ENCODE measurements around the gene TANC1.

Gene TANC1

GRCh38 chr2:159206736-159207380 lies 238.4 kb downstream of the TANC1 start:
- no peak for DNase-seq

DNA sequence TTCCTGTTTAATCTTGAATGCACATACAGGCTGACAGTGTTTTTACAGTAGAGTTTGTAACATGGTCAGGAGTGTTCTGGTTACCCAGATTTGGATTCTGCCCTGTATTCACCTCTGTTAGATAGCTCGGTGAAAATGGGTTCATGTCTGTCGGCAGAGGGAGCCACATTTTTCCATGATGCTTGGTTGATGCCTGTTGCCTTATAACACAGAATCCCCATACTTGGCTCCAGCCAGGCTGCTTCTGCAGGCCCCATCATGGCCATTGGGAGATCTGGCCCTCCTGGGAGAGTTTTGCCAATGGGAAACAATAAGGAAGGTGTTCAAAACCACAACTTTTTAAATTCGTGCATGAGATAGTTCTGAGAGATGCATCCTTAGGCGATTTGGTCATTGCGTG lies 240.0 kb downstream of the TANC1 start:
- no peak for DNase-seq

DNA sequence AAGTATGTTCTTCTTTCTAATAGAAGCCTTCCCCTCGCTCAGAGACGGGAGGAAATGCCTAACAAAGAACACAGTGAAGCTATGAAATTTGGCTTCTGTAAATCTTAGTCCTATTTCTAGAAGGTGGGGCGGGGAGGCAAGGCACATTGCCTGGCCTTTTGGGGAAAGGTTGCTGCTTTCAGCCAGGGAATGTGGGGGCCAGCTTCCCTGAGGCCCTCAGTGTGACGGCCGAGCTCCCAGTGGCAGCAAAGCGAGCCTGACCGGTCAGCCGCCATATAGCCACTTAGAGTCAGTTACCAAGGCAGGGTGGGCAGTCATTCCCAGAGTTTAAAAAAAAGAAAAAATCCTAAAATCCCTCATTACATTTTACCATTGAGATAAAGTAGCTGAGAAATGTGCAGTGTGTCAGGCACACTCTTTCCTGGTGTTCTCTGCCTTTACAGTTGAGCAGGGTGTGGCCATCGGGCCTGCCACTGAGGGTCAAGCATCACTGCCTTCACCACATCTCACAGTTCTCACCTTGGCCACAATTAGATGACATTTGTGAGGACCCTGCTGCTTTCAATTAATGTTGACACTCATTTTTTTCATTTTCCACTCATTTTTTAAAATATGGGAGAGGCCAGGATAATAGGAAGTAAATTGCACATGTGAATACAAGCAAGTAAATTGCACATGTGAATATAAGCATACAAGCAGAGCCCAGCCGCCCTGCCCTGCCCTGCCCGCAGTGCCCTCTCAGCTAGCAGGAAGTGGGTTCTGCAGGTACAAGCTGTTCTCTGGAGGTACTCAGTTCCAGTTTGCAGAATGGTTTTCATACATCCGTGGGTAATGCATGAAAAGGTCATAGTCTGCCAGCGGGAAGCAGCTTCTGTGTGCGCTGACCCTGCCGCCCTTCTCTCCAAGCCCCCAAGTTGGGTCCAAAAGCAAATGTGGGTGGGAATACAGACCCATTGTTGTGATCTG lies 241.2 kb downstream of the TANC1 start:
- DNase-seq = no peak

- no peak for DNase-seq
These were observed 243.3 kb downstream of the TANC1 start for GRCh38 chr2:159211447-159212396.

GRCh38 chr2:159213296-159213695 lies 244.9 kb downstream of the TANC1 start:
- DNase-seq = no peak

GRCh38 chr2:159214325-159214865 lies 246.0 kb downstream of the TANC1 start:
- no peak for DNase-seq

GRCh38 chr2:159215116-159215515 lies 246.7 kb downstream of the TANC1 start:
- DNase-seq = no peak

GRCh38 chr2:159217676-159218075 lies 249.2 kb downstream of the TANC1 start:
- no peak for DNase-seq

GRCh38 chr2:159218389-159218788 lies 249.9 kb downstream of the TANC1 start:
- no peak for DNase-seq

GRCh38 chr2:159219394-159219998 lies 251.1 kb downstream of the TANC1 start:
- DNase-seq = no peak

GRCh38 chr2:159224061-159224813 lies 255.8 kb downstream of the TANC1 start:
- no peak for DNase-seq

DNA sequence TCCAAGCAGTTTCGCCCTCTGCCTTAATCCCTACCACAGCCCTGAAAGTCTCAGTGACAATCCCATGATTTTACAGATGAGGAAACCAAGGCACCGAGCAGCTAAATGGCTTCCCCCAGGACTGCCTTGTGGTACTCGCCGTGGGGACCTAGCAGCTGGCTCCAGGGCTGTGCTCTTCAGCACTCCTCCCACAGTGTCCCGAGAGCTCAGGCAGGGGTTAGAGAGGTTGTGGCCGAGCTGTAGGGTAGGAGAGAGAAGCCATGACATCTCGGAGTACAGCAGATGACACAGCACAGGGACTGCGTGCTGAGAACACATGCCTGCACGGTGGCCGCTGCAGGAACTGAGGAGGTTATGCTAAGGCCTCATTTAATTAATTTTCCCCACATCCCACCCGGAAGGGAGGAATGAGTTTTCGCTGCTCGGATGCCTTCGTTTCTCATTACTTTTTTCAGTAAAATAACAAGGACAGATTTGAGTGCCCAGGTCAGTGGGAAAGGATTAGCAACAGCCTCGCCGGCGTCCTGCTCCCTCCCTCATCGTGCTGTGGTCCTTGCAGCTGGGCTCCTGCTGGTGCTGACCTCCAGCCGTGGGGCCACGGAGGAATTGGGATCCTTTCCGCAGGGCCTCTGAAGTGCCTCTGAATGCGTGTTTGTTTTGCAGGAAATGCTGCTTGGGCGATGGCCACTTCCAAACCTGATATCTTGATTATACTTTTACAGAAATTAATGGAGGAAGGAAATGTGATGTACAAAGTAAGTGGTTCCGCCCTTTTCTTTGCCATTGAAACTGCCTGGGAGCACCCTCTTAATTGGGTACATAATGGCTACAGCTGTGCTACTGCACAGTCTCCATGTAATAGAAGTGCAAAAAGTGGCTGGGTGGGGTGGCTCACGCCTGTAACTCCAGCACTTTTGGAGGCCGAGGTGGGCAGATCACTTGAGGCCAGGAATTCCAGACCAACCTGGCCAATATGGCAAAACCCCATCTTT lies 256.9 kb downstream of the TANC1 start:
- DNase-seq = peak; percentile 32

DNA sequence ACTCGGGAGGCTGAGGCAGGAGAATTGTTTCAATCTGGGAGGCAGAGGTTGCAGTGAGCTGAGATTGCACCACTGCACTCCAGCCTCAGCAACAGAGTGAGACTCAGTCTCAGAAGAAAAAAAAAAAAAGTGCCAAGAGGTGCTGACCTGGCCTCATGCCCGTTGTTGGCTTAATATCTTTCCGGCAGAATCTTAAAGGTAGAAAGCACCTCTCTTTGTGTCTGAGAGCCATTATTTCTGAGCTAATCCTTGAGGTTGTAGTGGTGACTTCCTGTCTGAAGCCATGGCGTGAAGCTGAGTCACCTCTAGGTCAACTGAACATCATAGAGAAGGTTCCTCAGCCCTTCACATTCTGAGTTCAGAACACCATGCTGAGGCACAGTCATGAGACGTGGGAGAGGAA lies 257.6 kb downstream of the TANC1 start:
- DNase-seq = no peak

GRCh38 chr2:159226608-159227385 lies 258.4 kb downstream of the TANC1 start:
- DNase-seq = no peak

DNA sequence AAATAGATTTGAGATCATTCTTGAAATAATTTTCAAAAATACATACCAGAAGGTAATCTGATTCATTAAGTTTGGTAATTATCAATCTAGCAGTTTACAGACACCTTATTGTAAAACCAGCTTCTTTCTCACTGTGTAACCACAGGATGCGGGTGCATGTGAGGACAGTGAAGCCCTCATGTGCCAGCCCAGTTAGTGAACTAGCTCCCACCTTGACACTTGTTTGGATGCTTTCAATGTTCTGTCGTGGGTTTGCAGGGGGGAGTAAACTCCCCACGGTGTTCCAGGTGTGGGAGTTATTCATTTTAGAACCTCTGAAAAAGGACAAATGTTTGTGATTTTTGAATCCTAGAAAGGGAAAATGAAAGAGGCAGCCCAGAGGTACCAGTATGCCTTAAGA lies 259.0 kb downstream of the TANC1 start:
- DNase-seq = no peak

GRCh38 chr2:159228081-159228581 lies 259.7 kb downstream of the TANC1 start:
- no peak for DNase-seq

- DNase-seq = no peak
These were observed 261.2 kb downstream of the TANC1 start for GRCh38 chr2:159229476-159230144.

GRCh38 chr2:159230145-159230877 lies 261.9 kb downstream of the TANC1 start:
- no peak for DNase-seq
